Measurements from ENCODE around the gene TMEM35B. TPM values are rescaled to one million over a fixed set of nuclear protein-coding genes. Genes with fewer than 3 reads are reported as not detected.

Gene TMEM35B
- total RNA-seq, 1 experiment from 2014 or later, result 8.7 TPM

- no peak overlapping the region for H3K4me3 Mint-ChIP-seq
- no peaks in the 10 kb centered on the region for H3K9me3 Mint-ChIP-seq
- POLR2A ChIA-PET, result no interaction called here
- TF ChIP-seq OVOL2 (CRISPR knock-in tag; IDR thresholded peaks at IDR 0.05; ENCODE audit: borderline replicate concordance) (no peak), CREB1 (CRISPR knock-in tag; IDR thresholded peaks at IDR 0.05) (no peak), ZNF416 (CRISPR knock-in tag; IDR thresholded peaks at IDR 0.05) (no peak), ATF3 (CRISPR knock-in tag; conservative IDR thresholded peaks at IDR 0.05) (no peak), KAT7 (CRISPR knock-in tag; IDR thresholded peaks at IDR 0.05; ENCODE audit: borderline replicate concordance) (no peak), ZNF425 (CRISPR knock-in tag; conservative IDR thresholded peaks at IDR 0.05) (no peak), JAZF1 (CRISPR knock-in tag; IDR thresholded peaks at IDR 0.05) (no peak), ELF4 (CRISPR knock-in tag; IDR thresholded peaks at IDR 0.05; ENCODE audit: low read depth) (no peak)
- TF ChIP-seq, protein P1, sequence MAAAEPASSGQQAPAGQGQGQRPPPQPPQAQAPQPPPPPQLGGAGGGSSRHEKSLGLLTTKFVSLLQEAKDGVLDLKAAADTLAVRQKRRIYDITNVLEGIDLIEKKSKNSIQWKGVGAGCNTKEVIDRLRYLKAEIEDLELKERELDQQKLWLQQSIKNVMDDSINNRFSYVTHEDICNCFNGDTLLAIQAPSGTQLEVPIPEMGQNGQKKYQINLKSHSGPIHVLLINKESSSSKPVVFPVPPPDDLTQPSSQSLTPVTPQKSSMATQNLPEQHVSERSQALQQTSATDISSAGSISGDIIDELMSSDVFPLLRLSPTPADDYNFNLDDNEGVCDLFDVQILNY (CRISPR knock-in tag; IDR thresholded peaks at IDR 0.05), result no peak
- DNase-seq (ENCODE audit: low spot score), result no peak
- H3K27me3 Mint-ChIP-seq (ENCODE audit: low read depth), result no peaks in the 10 kb centered on the region
- H3K4me1 Mint-ChIP-seq, result peaks cover 11% of the 10 kb centered on the region
- CTCF ChIA-PET, result interaction anchor here (1.0 to 2.4 kb wide), 2 partner anchors 97 to 130 kb away, joined by 3 to 11 read pairs; no protein-coding TSS in a partner anchor
- H3K27ac Mint-ChIP-seq, result no peak overlapping the region
- no peak for ATAC-seq
- H3K36me3 Mint-ChIP-seq, result no peaks in the 10 kb centered on the region
These were observed 2.2 kb downstream of the TMEM35B start for GRCh38 chr1:34982820-34983376.

DNA sequence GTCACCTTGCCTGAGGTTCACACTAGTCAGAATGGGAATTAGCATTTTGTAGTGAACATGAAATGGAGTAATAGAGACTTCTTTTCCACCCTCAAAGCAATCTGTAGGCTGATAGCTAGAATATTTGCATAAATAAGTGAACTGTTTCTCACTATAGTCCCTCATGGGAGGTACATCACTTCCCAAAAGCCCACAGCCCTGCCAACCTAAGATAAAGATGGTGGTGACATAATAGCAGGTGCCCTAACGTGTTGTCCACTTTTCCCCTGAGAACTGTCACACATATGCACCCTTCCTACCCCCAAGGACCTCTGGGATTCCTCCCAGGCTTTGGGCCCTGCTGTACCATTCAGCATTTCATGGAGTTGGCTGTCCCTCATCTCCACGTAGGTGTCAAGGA is 4.4 kb downstream of the TMEM35B start:
- POLR2A ChIA-PET, result no interaction called here
- CTCF ChIA-PET, result no interaction called here
- DNase-seq (ENCODE audit: low spot score) (no peak), ATAC-seq (no peak)
- TF ChIP-seq SP1 (CRISPR knock-in tag; conservative IDR thresholded peaks at IDR 0.05) (no peak), ZNF121 (CRISPR knock-in tag; IDR thresholded peaks at IDR 0.05) (no peak), ATF1 (CRISPR knock-in tag; IDR thresholded peaks at IDR 0.05) (no peak), MYBL2 (CRISPR knock-in tag; IDR thresholded peaks at IDR 0.05) (no peak), ATF3 (CRISPR knock-in tag; conservative IDR thresholded peaks at IDR 0.05) (no peak), NR1H2 (CRISPR knock-in tag; IDR thresholded peaks at IDR 0.05) (no peak), IRF2 (CRISPR knock-in tag; IDR thresholded peaks at IDR 0.05; ENCODE audit: borderline replicate concordance, low read depth) (no peak), NR2C2 (CRISPR knock-in tag; IDR thresholded peaks at IDR 0.05) (no peak), JUN (CRISPR knock-in tag; IDR thresholded peaks at IDR 0.05) (no peak), RORB (CRISPR knock-in tag; IDR thresholded peaks at IDR 0.05) (no peak), CREM (CRISPR knock-in tag; IDR thresholded peaks at IDR 0.05) (no peak), ATF6 (CRISPR knock-in tag; IDR thresholded peaks at IDR 0.05) (no peak), SMAD4 (CRISPR knock-in tag; IDR thresholded peaks at IDR 0.05) (no peak)
- TF ChIP-seq, protein P2, sequence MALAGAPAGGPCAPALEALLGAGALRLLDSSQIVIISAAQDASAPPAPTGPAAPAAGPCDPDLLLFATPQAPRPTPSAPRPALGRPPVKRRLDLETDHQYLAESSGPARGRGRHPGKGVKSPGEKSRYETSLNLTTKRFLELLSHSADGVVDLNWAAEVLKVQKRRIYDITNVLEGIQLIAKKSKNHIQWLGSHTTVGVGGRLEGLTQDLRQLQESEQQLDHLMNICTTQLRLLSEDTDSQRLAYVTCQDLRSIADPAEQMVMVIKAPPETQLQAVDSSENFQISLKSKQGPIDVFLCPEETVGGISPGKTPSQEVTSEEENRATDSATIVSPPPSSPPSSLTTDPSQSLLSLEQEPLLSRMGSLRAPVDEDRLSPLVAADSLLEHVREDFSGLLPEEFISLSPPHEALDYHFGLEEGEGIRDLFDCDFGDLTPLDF (CRISPR knock-in tag; IDR thresholded peaks at IDR 0.05), result no peak
- TF ChIP-seq, protein P3, sequence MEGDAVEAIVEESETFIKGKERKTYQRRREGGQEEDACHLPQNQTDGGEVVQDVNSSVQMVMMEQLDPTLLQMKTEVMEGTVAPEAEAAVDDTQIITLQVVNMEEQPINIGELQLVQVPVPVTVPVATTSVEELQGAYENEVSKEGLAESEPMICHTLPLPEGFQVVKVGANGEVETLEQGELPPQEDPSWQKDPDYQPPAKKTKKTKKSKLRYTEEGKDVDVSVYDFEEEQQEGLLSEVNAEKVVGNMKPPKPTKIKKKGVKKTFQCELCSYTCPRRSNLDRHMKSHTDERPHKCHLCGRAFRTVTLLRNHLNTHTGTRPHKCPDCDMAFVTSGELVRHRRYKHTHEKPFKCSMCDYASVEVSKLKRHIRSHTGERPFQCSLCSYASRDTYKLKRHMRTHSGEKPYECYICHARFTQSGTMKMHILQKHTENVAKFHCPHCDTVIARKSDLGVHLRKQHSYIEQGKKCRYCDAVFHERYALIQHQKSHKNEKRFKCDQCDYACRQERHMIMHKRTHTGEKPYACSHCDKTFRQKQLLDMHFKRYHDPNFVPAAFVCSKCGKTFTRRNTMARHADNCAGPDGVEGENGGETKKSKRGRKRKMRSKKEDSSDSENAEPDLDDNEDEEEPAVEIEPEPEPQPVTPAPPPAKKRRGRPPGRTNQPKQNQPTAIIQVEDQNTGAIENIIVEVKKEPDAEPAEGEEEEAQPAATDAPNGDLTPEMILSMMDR (IDR thresholded peaks at IDR 0.05), result no peak
- TF ChIP-seq, protein P4, sequence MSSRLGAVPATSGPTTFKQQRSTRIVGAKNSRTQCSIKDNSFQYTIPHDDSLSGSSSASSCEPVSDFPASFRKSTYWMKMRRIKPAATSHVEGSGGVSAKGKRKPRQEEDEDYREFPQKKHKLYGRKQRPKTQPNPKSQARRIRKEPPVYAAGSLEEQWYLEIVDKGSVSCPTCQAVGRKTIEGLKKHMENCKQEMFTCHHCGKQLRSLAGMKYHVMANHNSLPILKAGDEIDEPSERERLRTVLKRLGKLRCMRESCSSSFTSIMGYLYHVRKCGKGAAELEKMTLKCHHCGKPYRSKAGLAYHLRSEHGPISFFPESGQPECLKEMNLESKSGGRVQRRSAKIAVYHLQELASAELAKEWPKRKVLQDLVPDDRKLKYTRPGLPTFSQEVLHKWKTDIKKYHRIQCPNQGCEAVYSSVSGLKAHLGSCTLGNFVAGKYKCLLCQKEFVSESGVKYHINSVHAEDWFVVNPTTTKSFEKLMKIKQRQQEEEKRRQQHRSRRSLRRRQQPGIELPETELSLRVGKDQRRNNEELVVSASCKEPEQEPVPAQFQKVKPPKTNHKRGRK (CRISPR knock-in tag; IDR thresholded peaks at IDR 0.05; ENCODE audit: borderline replicate concordance), result no peak
- H3K27me3 Mint-ChIP-seq (ENCODE audit: low read depth), result no peaks in the 10 kb centered on the region
- peaks cover 13% of the 10 kb centered on the region for H3K4me1 Mint-ChIP-seq
- no peaks in the 10 kb centered on the region for H3K9me3 Mint-ChIP-seq
- no peak overlapping the region for H3K27ac Mint-ChIP-seq
- H3K4me3 Mint-ChIP-seq, result no peak overlapping the region
- no peaks in the 10 kb centered on the region for H3K36me3 Mint-ChIP-seq
